B cell (primary cell): Measurements from ENCODE around the gene TOPAZ1. TPM values are rescaled to one million over a fixed set of nuclear protein-coding genes. Genes with fewer than 3 reads are reported as not detected.

Source experiments
- ATAC-seq: fragments of 200-7000 bp; cut with Tn5 transposase; one replicate; pipeline ENCODE4 v1.10.0; 2021; ENCODE audit warnings: low read depth, mild to moderate bottlenecking, moderate number of reproducible peaks, moderate library complexity
- CTCF ChIA-PET: fragments of 350-600 bp; sonication (Branson Sonifier 250); formaldehyde crosslinking; loops from one replicate; lab custom pipeline; 2021; ENCODE audit warnings: antibody characterized with exemption, inconsistent platforms; lab: Charles Lee
- POLR2A ChIA-PET: fragments of 350-600 bp; sonication (Branson Sonifier 250); formaldehyde crosslinking; loops from one replicate; lab custom pipeline; 2021; ENCODE audit warnings: antibody characterized with exemption; lab: Charles Lee
- DNase-seq: peaks from one replicate; pipeline ENCODE4 v3.0.0; 2013
- H2AFZ ChIP-seq: 2 replicates; pipeline ENCODE4 v1.6.1; 2012; ENCODE audit warnings: mild to moderate bottlenecking, low read depth, low read length; ENCODE audit not compliant: insufficient read depth, poor library complexity, severe bottlenecking
- H3K27ac ChIP-seq, 2 donors: 1 replicate in 1 of 2; 2 replicates in 1 of 2; pipeline ENCODE4 v1.5.1; 2012 to 2013; ENCODE audit warnings: low read length in 2 of 2, mild to moderate bottlenecking in 2 of 2, moderate library complexity in 1 of 2
- H3K27me3 ChIP-seq, 4 experiments: fragments of 200-600 bp in 1 of 4; sonication (generic) in 1 of 4; replicated peaks in 1 of 4; 1 replicate in 2 of 4; 2 replicates in 2 of 4; pipeline versions ENCODE4 v1.6.1 to v1.7.0; 2013 to 2016; ENCODE audit warnings: low read length in 3 of 4, mild to moderate bottlenecking in 2 of 4, mixed read lengths in 1 of 4, moderate library complexity in 1 of 4; ENCODE audit not compliant: insufficient read depth in 4 of 4, control insufficient read depth in 3 of 4; ENCODE audit errors: control extremely low read depth in 1 of 4
- H3K36me3 ChIP-seq, 2 experiments: replicated peaks in 1 of 2; 1 replicate in 1 of 2; 2 replicates in 1 of 2; pipeline versions ENCODE4 v1.6.1 to v1.7.1; 2013; ENCODE audit warnings: low read length in 1 of 2; ENCODE audit not compliant: insufficient read depth in 2 of 2, control insufficient read depth in 1 of 2; ENCODE audit errors: control extremely low read depth in 1 of 2, extremely low read depth in 1 of 2
- H3K4me1 ChIP-seq, 2 donors: fragments of 200-600 bp in 1 of 2; sonication (generic) in 1 of 2; 1 replicate in 1 of 2; 2 replicates in 1 of 2; pipeline versions ENCODE4 v1.5.1 to v1.6.1; 2013 to 2017; ENCODE audit warnings: low read length in 2 of 2; ENCODE audit not compliant: control insufficient read depth in 2 of 2, insufficient read depth in 2 of 2
- H3K4me2 ChIP-seq: replicated peaks from 2 replicates; pipeline ENCODE3; 2012; ENCODE audit warnings: mild to moderate bottlenecking, low read depth, low read length; ENCODE audit not compliant: poor library complexity, severe bottlenecking
- H3K4me3 ChIP-seq, 5 experiments: fragments of 200-600 bp in 1 of 5; sonication (generic) in 1 of 5; 1 replicate in 3 of 5; 2 replicates in 2 of 5; pipeline versions ENCODE4 v1.5.1 to v1.7.0; 2011 to 2016; ENCODE audit warnings: low read length in 4 of 5, mild to moderate bottlenecking in 4 of 5, low read depth in 2 of 5, control low read depth in 1 of 5, moderate library complexity in 1 of 5; ENCODE audit not compliant: insufficient read depth in 1 of 5; ENCODE audit errors: control extremely low read depth in 1 of 5, extremely low read depth in 1 of 5
- H3K79me2 ChIP-seq: fragments of 200-600 bp; sonication (generic); one replicate; pipeline ENCODE4 v1.6.0; 2016; ENCODE audit warnings: low read length; ENCODE audit not compliant: control insufficient read depth, insufficient read depth
- H3K9ac ChIP-seq: fragments of 200-600 bp; sonication (generic); 2 replicates; pipeline ENCODE4 v1.6.1; 2017; ENCODE audit warnings: mild to moderate bottlenecking, low read length, moderate library complexity
- H3K9me3 ChIP-seq, 3 donors: one replicate each; pipeline versions ENCODE4 v1.6.1 to v1.7.1; 2013; ENCODE audit warnings: low read length in 2 of 3; ENCODE audit not compliant: control insufficient read depth in 2 of 3, insufficient read depth in 1 of 3; ENCODE audit errors: control extremely low read depth in 1 of 3
- H4K20me1 ChIP-seq: 2 replicates; pipeline ENCODE4 v1.6.0; 2012; ENCODE audit warnings: mild to moderate bottlenecking, low read length; ENCODE audit not compliant: insufficient read depth, control insufficient read depth, poor library complexity, severe bottlenecking
- H3K27ac Mint-ChIP-seq: one replicate; pipeline ENCODE4 v1.8.0; 2021; ENCODE audit warnings: mixed read lengths
- H3K27me3 Mint-ChIP-seq: one replicate; pipeline ENCODE4 v1.8.0; 2021; ENCODE audit warnings: mixed read lengths
- H3K4me1 Mint-ChIP-seq: one replicate; pipeline ENCODE4 v1.8.0; 2021; ENCODE audit warnings: mixed read lengths
- H3K4me3 Mint-ChIP-seq: one replicate; pipeline ENCODE4 v1.8.0; 2021; ENCODE audit warnings: mixed read lengths
- H3K9me3 Mint-ChIP-seq: one replicate; pipeline ENCODE4 v1.8.0; 2022; ENCODE audit warnings: mixed read lengths; ENCODE audit not compliant: insufficient read depth
- CTCF ChIP-seq: fragments of 200-600 bp; IDR thresholded peaks from one replicate; pipeline ENCODE4 v1.8.0; 2022; ENCODE audit warnings: antibody characterized with exemption, mild to moderate bottlenecking
- EZH2 ChIP-seq: IDR thresholded peaks from 2 replicates; pipeline ENCODE4 v1.6.1; 2012; ENCODE audit warnings: borderline replicate concordance, low read depth, mild to moderate bottlenecking, moderate library complexity, low read length; ENCODE audit not compliant: insufficient read depth, poor library complexity, severe bottlenecking
- WGBS: methylation state at CpG from one replicate; pipeline ENCODE4 v1.1.5; 2013; ENCODE audit warnings: missing lambda C conversion rate; ENCODE audit not compliant: insufficient coverage; 5-methylcytosine and 5-hydroxymethylcytosine counted together
- intact Hi-C: fragments of 100-400 bp; cut with micrococcal nuclease; formaldehyde crosslinking; loops from one replicate; pipeline ENCODE4 v1.10.0; 2022
- polyA minus RNA-seq: library from RNA; depleted of rRNA, polyadenylated mRNA; stranded (reverse); fragments of >200 nt; gene quantifications from 2 replicates; pipeline ENCODE4 v1.2.3, GENCODE V29; 2012
- polyA plus RNA-seq: library from polyadenylated mRNA; depleted of rRNA; stranded (reverse); fragments of >200 nt; gene quantifications from 2 replicates; pipeline ENCODE4 v1.2.3, GENCODE V29; 2012
- total RNA-seq, 2 donors: library from RNA; stranded (reverse); fragments of 120-200 nt in 1 of 2; gene quantifications; 1 replicate in 1 of 2; 2 replicates in 1 of 2; pipeline versions ENCODE4 v1.2.3 to v1.2.4, GENCODE V29; 2013 to 2022

Gene TOPAZ1
- total RNA-seq: not detected in 2 replicates
- not detected for total RNA-seq (2013)
- not detected in 2 replicates for polyA plus RNA-seq
- polyA minus RNA-seq: not detected in 2 replicates

- TF ChIP-seq EZH2 (no peak), CTCF (no peak)
- ChIA-PET CTCF (no interaction called here), POLR2A (no interaction called here)
- H3K4me1 ChIP-seq: no peaks in the 10 kb centered on the region
- Mint-ChIP-seq H3K4me1 (no peaks in the 10 kb centered on the region), H3K27me3 (peaks cover 26% of the 10 kb centered on the region), H3K9me3 (no peaks in the 10 kb centered on the region), H3K27ac (no peak within 1 kb of the TSS), H3K4me3 (no peak within 1 kb of the TSS)
- no peak within 1 kb of the TSS for H3K9ac ChIP-seq
- no peak within 1 kb of the TSS for H3K27ac ChIP-seq
- no peak within 1 kb of the TSS for H2AFZ ChIP-seq
- no peaks in the 10 kb centered on the region for H4K20me1 ChIP-seq
- no peaks in the 10 kb centered on the region for H3K79me2 ChIP-seq
- ATAC-seq (no peak), DNase-seq (no peak)
- peaks cover 0 to 8% (median 0%) of the 10 kb centered on the region in 3 donors for H3K9me3 ChIP-seq
- H3K27me3 ChIP-seq: no peaks in the 10 kb centered on the region
- no peak within 1 kb of the TSS for H3K4me2 ChIP-seq
- intact Hi-C loops: no loop called here
- H3K4me3 ChIP-seq: no peak within 1 kb of the TSS
- WGBS: 97% methylated on average over 29 of the region's 35 CpGs
- no peaks in the 10 kb centered on the region for H3K36me3 ChIP-seq
Observed at GRCh38 chr3:44241706-44242105, at the start of gene TOPAZ1. Gene TOPAZ1 (plus strand): TSS chr3:44241886. CDS start chr3:44242054, 168 bp downstream.
